IPS DF 6.9 (cell line): ENCODE measurements around the gene WDCP.
"Not testable (repeated sequence)": the region's sequence is repeated elsewhere in the genome, so short reads cannot be mapped to it uniquely, and the experiment has no call there.

Source experiments
- DNase-seq: peaks from one replicate; pipeline ENCODE4 v3.0.0-alpha.2; 2013; ENCODE audit warnings: low read depth, low spot score
- H3K27ac ChIP-seq: one replicate; pipeline ENCODE4 v1.5.1; 2013; ENCODE audit warnings: low read length, control low read depth
- H3K27me3 ChIP-seq: 2 replicates; pipeline ENCODE4 v1.6.1; 2013; ENCODE audit warnings: mild to moderate bottlenecking, low read length; ENCODE audit not compliant: control insufficient read depth, insufficient read depth
- H3K36me3 ChIP-seq: 2 replicates; pipeline ENCODE4 v1.6.1; 2013; ENCODE audit warnings: low read length; ENCODE audit not compliant: control insufficient read depth, insufficient read depth
- H3K4me1 ChIP-seq: 2 replicates; pipeline ENCODE4 v1.6.1; 2013; ENCODE audit warnings: low read length; ENCODE audit not compliant: control insufficient read depth, insufficient read depth
- H3K4me3 ChIP-seq: 2 replicates; pipeline ENCODE4 v1.5.1; 2013; ENCODE audit warnings: mild to moderate bottlenecking, low read length
- H3K9me3 ChIP-seq: 2 replicates; pipeline ENCODE4 v1.6.1; 2013; ENCODE audit warnings: low read length, inconsistent platforms; ENCODE audit not compliant: control insufficient read depth, insufficient read depth
- WGBS: extraction: QIAGEN DNeasy Blood & Tissue Kit; methylation state at CpG from one replicate; pipeline ENCODE4 v1.1.7; 2013; ENCODE audit warnings: mixed read lengths, missing lambda C conversion rate; ENCODE audit not compliant: insufficient read length, insufficient coverage; 5-methylcytosine and 5-hydroxymethylcytosine counted together

Gene WDCP

GRCh38 chr2:24046930-24047702 is at the start of gene WDCP:
Gene WDCP, minus strand, starts transcription at chr2:24047391. Its CDS starts 7,897 bp downstream, at chr2:24039494.
- no peaks in the 10 kb centered on the region for H3K9me3 ChIP-seq
- H3K27me3 ChIP-seq, result no peaks in the 10 kb centered on the region
- H3K36me3 ChIP-seq, result no peaks in the 10 kb centered on the region
- no peaks in the 10 kb centered on the region for H3K4me1 ChIP-seq
- H3K4me3 ChIP-seq, result peak within 1 kb of the TSS; percentile 92; the same call in 1 of the 2 replicates
- no peak within 1 kb of the TSS for H3K27ac ChIP-seq
- WGBS, result no CpG with 5 or more reads among the region's 38 CpGs
- DNase-seq, result peak; percentile 96

- not testable (repeated sequence) for H3K4me3 ChIP-seq, H3K4me1 ChIP-seq
- no CpG with 5 or more reads among the region's 17 CpGs for WGBS
Observed at GRCh38 chr2:24095171-24095677, 48.0 kb upstream of the WDCP start.

GRCh38 chr2:24093270-24093669 is 46.1 kb upstream of the WDCP start:
- H3K36me3 ChIP-seq, H3K9me3 ChIP-seq, H3K4me1 ChIP-seq, H3K27me3 ChIP-seq, DNase-seq, H3K4me3 ChIP-seq, H3K27ac ChIP-seq: not testable (repeated sequence)
- no CpG with 5 or more reads among the region's 5 CpGs for WGBS

More at GRCh38 chr2:24095171-24095677, 48.0 kb upstream of the WDCP start:
- DNase-seq, H3K27ac ChIP-seq, H3K9me3 ChIP-seq, H3K36me3 ChIP-seq, H3K27me3 ChIP-seq: not testable (repeated sequence)

- no peaks in the 10 kb centered on the region for H3K9me3 ChIP-seq
- no peaks in the 10 kb centered on the region for H3K27me3 ChIP-seq
- no CpG with 5 or more reads among the region's 2 CpGs for WGBS
- no peak for DNase-seq
- no peak overlapping the region for H3K4me3 ChIP-seq
- no peaks in the 10 kb centered on the region for H3K36me3 ChIP-seq
- H3K4me1 ChIP-seq, result no peaks in the 10 kb centered on the region; the same call in 1 of the 2 replicates
- no peak overlapping the region for H3K27ac ChIP-seq
Observed at GRCh38 chr2:24088821-24089359, 41.7 kb upstream of the WDCP start.

- H3K9me3 ChIP-seq, result no peaks in the 10 kb centered on the region
- no peak overlapping the region for H3K27ac ChIP-seq
- DNase-seq, result no peak
- peaks cover 4% of the 10 kb centered on the region; the same call in 1 of the 2 replicates for H3K36me3 ChIP-seq
- H3K4me1 ChIP-seq, result peaks cover 1% of the 10 kb centered on the region; the same call in 1 of the 2 replicates
- no peaks in the 10 kb centered on the region for H3K27me3 ChIP-seq
- no CpG with 5 or more reads among the region's 3 CpGs for WGBS
- H3K4me3 ChIP-seq, result no peak overlapping the region
Observed at GRCh38 chr2:24087032-24087431, 39.8 kb upstream of the WDCP start.

- Histone ChIP-seq H3K4me3 (no peak overlapping the region), H3K9me3 (no peaks in the 10 kb centered on the region), H3K27me3 (no peaks in the 10 kb centered on the region), H3K4me1 (peaks cover 1% of the 10 kb centered on the region; the same call in 1 of the 2 replicates), H3K36me3 (peaks cover 4% of the 10 kb centered on the region; the same call in 1 of the 2 replicates), H3K27ac (no peak overlapping the region)
- no peak for DNase-seq
- WGBS, result no CpG with 5 or more reads among the region's 1 CpG
Observed at GRCh38 chr2:24086241-24086640, 39.0 kb upstream of the WDCP start.

- Histone ChIP-seq H3K27ac (no peak overlapping the region), H3K4me1 (peaks cover 1% of the 10 kb centered on the region; the same call in 1 of the 2 replicates), H3K36me3 (peaks cover 4% of the 10 kb centered on the region; the same call in 1 of the 2 replicates), H3K4me3 (peak overlapping the region; percentile 70; the same call in 1 of the 2 replicates), H3K27me3 (no peaks in the 10 kb centered on the region), H3K9me3 (no peaks in the 10 kb centered on the region)
- DNase-seq, result no peak
- WGBS, result no CpG with 5 or more reads among the region's 11 CpGs
Observed at GRCh38 chr2:24085200-24085489, 38.0 kb upstream of the WDCP start.

GRCh38 chr2:24084386-24085199 is 37.4 kb upstream of the WDCP start, which contains the start of gene TP53I3:
Gene TP53I3, minus strand, starts transcription at chr2:24084834. Its CDS starts 508 bp downstream, at chr2:24084326.
- no peaks in the 10 kb centered on the region for H3K9me3 ChIP-seq
- peak; percentile 81 for DNase-seq
- peaks cover 1% of the 10 kb centered on the region; the same call in 1 of the 2 replicates for H3K4me1 ChIP-seq
- WGBS, result no CpG with 5 or more reads among the region's 44 CpGs
- peaks cover 4% of the 10 kb centered on the region; the same call in 1 of the 2 replicates for H3K36me3 ChIP-seq
- H3K27ac ChIP-seq, result peak within 1 kb of the TSS; percentile 15
- no peaks in the 10 kb centered on the region for H3K27me3 ChIP-seq
- peak within 1 kb of the TSS; percentile 70; the same call in 1 of the 2 replicates for H3K4me3 ChIP-seq

GRCh38 chr2:24083567-24084385 is 36.6 kb upstream of the WDCP start:
- Histone ChIP-seq H3K4me3 (peak overlapping the region; percentile 70; the same call in 1 of the 2 replicates), H3K9me3 (no peaks in the 10 kb centered on the region), H3K36me3 (peaks cover 4% of the 10 kb centered on the region; the same call in 1 of the 2 replicates), H3K4me1 (peaks cover 1% of the 10 kb centered on the region; the same call in 1 of the 2 replicates), H3K27ac (peak overlapping the region; percentile 15), H3K27me3 (no peaks in the 10 kb centered on the region)
- peak; percentile 61 for DNase-seq
- no CpG with 5 or more reads among the region's 30 CpGs for WGBS
